HG03439 (cell line): ENCODE results near the gene GTPBP2.

ENCODE experiments used
- ATAC-seq: cut with Tn5 transposase; IDR thresholded peaks from one replicate; pipeline ENCODE4 v1.9.1; 2021; ENCODE audit warnings: mild to moderate bottlenecking, moderate library complexity; ENCODE audit not compliant: unreplicated experiment

GTPBP2 gene

GRCh38 chr6:43579171-43579570 is 49.9 kb downstream of the GTPBP2 start:
- no peak for ATAC-seq

- no peak for ATAC-seq
Observed at GRCh38 chr6:43578748-43579147, 50.3 kb downstream of the GTPBP2 start.

GRCh38 chr6:43575772-43576551 is 53.1 kb downstream of the GTPBP2 start, which contains the start of the genes POLH and XPO5:
Gene POLH, plus strand, starts transcription at chr6:43576185. Its CDS starts 6,135 bp downstream, at chr6:43582320.
Gene XPO5, minus strand, starts transcription at chr6:43576038. Its CDS starts 174 bp downstream, at chr6:43575864.
- ATAC-seq = peak; percentile 82

- ATAC-seq = peak; percentile 5
Observed at GRCh38 chr6:43575105-43575771, 53.8 kb downstream of the GTPBP2 start.

- ATAC-seq = no peak
Observed at GRCh38 chr6:43572015-43572414, 57.0 kb downstream of the GTPBP2 start.

- no peak for ATAC-seq
Observed at GRCh38 chr6:43570876-43571441, 58.1 kb downstream of the GTPBP2 start.
